ENCODE results near the gene MEGF6.
A peak's percentile ranks its signal among the peaks of the same experiment; 100 is the strongest.

The MEGF6 gene

DNA sequence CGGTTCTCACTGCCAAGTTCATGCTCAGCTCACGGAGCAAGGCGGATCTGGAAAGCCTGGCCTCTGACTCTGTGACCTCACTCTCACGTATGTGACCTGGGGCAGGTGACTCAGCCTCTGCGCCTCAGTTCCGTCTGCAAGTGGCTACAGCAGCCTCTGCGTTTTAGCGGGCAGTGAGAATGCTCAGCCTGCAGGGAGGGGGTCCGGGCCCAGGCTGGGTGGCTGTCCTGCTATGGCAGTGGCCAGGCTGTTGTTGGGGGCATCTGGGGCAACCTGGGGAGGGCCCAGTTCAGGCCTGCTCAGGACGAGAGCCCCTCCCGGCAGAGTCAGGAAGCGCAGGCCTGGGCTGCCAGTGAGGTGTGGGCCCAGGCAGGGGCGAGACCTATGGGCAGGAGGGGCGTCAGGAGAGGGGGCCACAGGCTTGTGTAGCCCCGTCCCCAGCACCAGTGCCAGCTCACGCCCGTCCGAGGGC lies 128.9 kb downstream of the MEGF6 start:
- H3K27me3 ChIP-seq (ENCODE audit: control insufficient read depth in 1 of 2, insufficient read depth in 1 of 2, low read length in 2 of 2): peaks cover 0 to 64% of the 10 kb centered on the region in 2 experiments
- WGBS: 66% methylated on average over 18 of the region's 18 CpGs
- no peak overlapping the region for H2BK5ac ChIP-seq (ENCODE audit: low read depth, low read length, poor library complexity, severe bottlenecking)
- no peak overlapping the region for H2BK15ac ChIP-seq (ENCODE audit: low read depth, poor library complexity, severe bottlenecking)
- no peak overlapping the region for H3K4ac ChIP-seq (ENCODE audit: low read depth in 1 of 2, low read length in 2 of 2)
- H2BK12ac ChIP-seq (ENCODE audit: low read length in 2 of 2): no peak overlapping the region
- DNase-seq: no peak
- no peaks in the 10 kb centered on the region for H3K79me1 ChIP-seq (replicated peaks; ENCODE audit: low read length, poor library complexity, severe bottlenecking)
- H3K4me1 ChIP-seq (ENCODE audit: control insufficient read depth, insufficient read depth, low read depth, low read length): peaks cover 10% of the 10 kb centered on the region
- H3K9me3 ChIP-seq (ENCODE audit: control insufficient read depth, low read length): no peaks in the 10 kb centered on the region
- no peak overlapping the region for H4K8ac ChIP-seq (ENCODE audit: low read length)
- H3K4me2 ChIP-seq (ENCODE audit: low read length, poor library complexity, severe bottlenecking): no peak overlapping the region
- H3K14ac ChIP-seq (ENCODE audit: low read length in 2 of 2): no peak overlapping the region
- no peak overlapping the region for H2AFZ ChIP-seq (ENCODE audit: low read depth, low read length)
- H4K91ac ChIP-seq (ENCODE audit: low read length): no peak overlapping the region
- no peak overlapping the region for H3K27ac ChIP-seq (ENCODE audit: low read length, poor library complexity, severe bottlenecking)
- H3K9ac ChIP-seq (ENCODE audit: low read length): no peak overlapping the region
- H3K18ac ChIP-seq (ENCODE audit: low read depth in 1 of 2, low read length in 2 of 2): no peak overlapping the region
- H3K36me3 ChIP-seq (ENCODE audit: control insufficient read depth in 1 of 2, insufficient read depth in 2 of 2, low read depth in 1 of 2, low read length in 2 of 2): no peaks in the 10 kb centered on the region
- no peak overlapping the region for H2BK120ac ChIP-seq (ENCODE audit: low read depth, low read length)
- H3K4me3 ChIP-seq (ENCODE audit: insufficient read depth in 1 of 2, low read depth in 1 of 2, low read length in 2 of 2): no peak overlapping the region
- H3K23ac ChIP-seq (ENCODE audit: low read length in 2 of 2): no peak overlapping the region
- H2AK5ac ChIP-seq (ENCODE audit: low read length, severe bottlenecking): no peak overlapping the region

DNA sequence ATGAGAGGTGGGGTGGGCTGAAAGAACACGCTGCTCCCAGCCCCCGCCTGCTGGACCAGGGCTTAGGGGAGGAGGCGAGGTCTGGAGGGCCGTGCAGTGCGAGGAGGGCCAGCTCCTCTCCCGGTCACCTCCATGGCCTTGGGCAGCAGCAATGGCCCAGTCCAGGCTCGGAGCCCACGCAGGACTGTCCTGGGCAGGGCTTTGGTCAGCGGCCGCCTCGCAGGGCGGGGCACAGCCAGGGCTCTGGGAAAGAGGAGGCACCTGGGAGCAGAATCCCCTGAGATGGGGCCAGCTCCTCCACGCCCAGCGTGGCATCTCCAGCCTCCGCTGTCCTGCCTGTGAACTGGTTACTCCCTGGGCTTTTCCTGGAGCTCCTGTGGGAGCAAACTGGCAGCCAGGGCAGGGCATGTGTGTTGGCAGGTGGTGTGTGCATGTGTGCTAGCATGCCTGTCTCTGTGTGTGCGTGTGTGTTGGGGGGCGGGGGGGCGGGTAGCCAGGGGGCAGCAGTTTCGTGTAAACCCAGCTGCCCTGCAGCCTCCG lies 129.4 kb downstream of the MEGF6 start:
- H3K18ac ChIP-seq (ENCODE audit: low read depth in 1 of 2, low read length in 2 of 2): no peak overlapping the region
- H3K14ac ChIP-seq (ENCODE audit: low read length in 2 of 2): no peak overlapping the region
- H3K4me1 ChIP-seq (ENCODE audit: control insufficient read depth, insufficient read depth, low read depth, low read length): peaks cover 10% of the 10 kb centered on the region
- peak overlapping the region in 1 of 2 experiments; percentile 26 for H3K4me3 ChIP-seq (ENCODE audit: insufficient read depth in 1 of 2, low read depth in 1 of 2, low read length in 2 of 2)
- no peak overlapping the region for H3K27ac ChIP-seq (ENCODE audit: low read length, poor library complexity, severe bottlenecking)
- peaks cover 0 to 64% of the 10 kb centered on the region in 2 experiments for H3K27me3 ChIP-seq (ENCODE audit: control insufficient read depth in 1 of 2, insufficient read depth in 1 of 2, low read length in 2 of 2)
- no peak overlapping the region for H3K23ac ChIP-seq (ENCODE audit: low read length in 2 of 2)
- H4K91ac ChIP-seq (ENCODE audit: low read length): no peak overlapping the region
- H3K36me3 ChIP-seq (ENCODE audit: control insufficient read depth in 1 of 2, insufficient read depth in 2 of 2, low read depth in 1 of 2, low read length in 2 of 2): no peaks in the 10 kb centered on the region
- H2BK12ac ChIP-seq (ENCODE audit: low read length in 2 of 2): no peak overlapping the region
- H3K4me2 ChIP-seq (ENCODE audit: low read length, poor library complexity, severe bottlenecking): no peak overlapping the region
- H3K79me1 ChIP-seq (replicated peaks; ENCODE audit: low read length, poor library complexity, severe bottlenecking): no peaks in the 10 kb centered on the region
- no peak overlapping the region for H2AK5ac ChIP-seq (ENCODE audit: low read length, severe bottlenecking)
- WGBS: 82% methylated on average over 20 of the region's 20 CpGs
- no peak overlapping the region for H3K9ac ChIP-seq (ENCODE audit: low read length)
- H2AFZ ChIP-seq (ENCODE audit: low read depth, low read length): no peak overlapping the region
- H2BK5ac ChIP-seq (ENCODE audit: low read depth, low read length, poor library complexity, severe bottlenecking): no peak overlapping the region
- H2BK15ac ChIP-seq (ENCODE audit: low read depth, poor library complexity, severe bottlenecking): no peak overlapping the region
- no peak overlapping the region for H4K8ac ChIP-seq (ENCODE audit: low read length)
- H2BK120ac ChIP-seq (ENCODE audit: low read depth, low read length): no peak overlapping the region
- H3K4ac ChIP-seq (ENCODE audit: low read depth in 1 of 2, low read length in 2 of 2): no peak overlapping the region
- H3K9me3 ChIP-seq (ENCODE audit: control insufficient read depth, low read length): no peaks in the 10 kb centered on the region
- no peak for DNase-seq

DNA sequence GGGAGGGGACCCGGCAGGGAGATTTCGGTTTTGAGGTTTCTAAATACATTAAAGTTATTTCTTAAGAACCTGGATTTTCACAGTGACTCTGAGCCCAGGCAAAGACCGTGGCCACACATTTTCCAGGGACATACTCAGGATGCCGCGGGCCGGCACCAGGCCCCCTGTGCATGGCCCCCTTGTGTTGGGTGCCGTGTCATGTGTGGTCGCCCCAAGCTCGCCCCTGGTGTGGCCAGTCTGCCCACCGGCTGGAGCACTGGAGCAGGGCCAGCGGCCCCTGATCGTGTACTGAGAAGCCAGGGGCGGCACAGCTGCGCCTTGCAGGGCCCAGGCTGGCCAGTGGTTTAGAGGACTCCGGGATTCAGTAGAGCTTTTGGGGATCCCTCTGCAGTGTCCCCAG lies 130.3 kb downstream of the MEGF6 start:
- Histone ChIP-seq H3K27ac (ENCODE audit: low read length, poor library complexity, severe bottlenecking) (no peak overlapping the region), H3K9me3 (ENCODE audit: control insufficient read depth, low read length) (no peaks in the 10 kb centered on the region), H3K27me3 (ENCODE audit: control insufficient read depth in 1 of 2, insufficient read depth in 1 of 2, low read length in 2 of 2) (peaks cover 0 to 67% of the 10 kb centered on the region in 2 experiments), H3K23ac (ENCODE audit: low read length in 2 of 2) (no peak overlapping the region), H3K18ac (ENCODE audit: low read depth in 1 of 2, low read length in 2 of 2) (no peak overlapping the region), H3K4ac (ENCODE audit: low read depth in 1 of 2, low read length in 2 of 2) (no peak overlapping the region), H2AK5ac (ENCODE audit: low read length, severe bottlenecking) (no peak overlapping the region), H4K91ac (ENCODE audit: low read length) (no peak overlapping the region), H3K4me3 (ENCODE audit: insufficient read depth in 1 of 2, low read depth in 1 of 2, low read length in 2 of 2) (no peak overlapping the region), H2BK15ac (ENCODE audit: low read depth, poor library complexity, severe bottlenecking) (no peak overlapping the region), H2AFZ (ENCODE audit: low read depth, low read length) (no peak overlapping the region), H3K4me1 (ENCODE audit: control insufficient read depth, insufficient read depth, low read depth, low read length) (peaks cover 10% of the 10 kb centered on the region), H3K79me1 (replicated peaks; ENCODE audit: low read length, poor library complexity, severe bottlenecking) (no peaks in the 10 kb centered on the region), H3K36me3 (ENCODE audit: control insufficient read depth in 1 of 2, insufficient read depth in 2 of 2, low read depth in 1 of 2, low read length in 2 of 2) (no peaks in the 10 kb centered on the region), H2BK5ac (ENCODE audit: low read depth, low read length, poor library complexity, severe bottlenecking) (no peak overlapping the region), H3K14ac (ENCODE audit: low read length in 2 of 2) (no peak overlapping the region), H4K8ac (ENCODE audit: low read length) (no peak overlapping the region), H2BK120ac (ENCODE audit: low read depth, low read length) (no peak overlapping the region), H3K4me2 (ENCODE audit: low read length, poor library complexity, severe bottlenecking) (no peak overlapping the region), H3K9ac (ENCODE audit: low read length) (no peak overlapping the region), H2BK12ac (ENCODE audit: low read length in 2 of 2) (no peak overlapping the region)
- no peak for DNase-seq
- WGBS: 83% methylated on average over 15 of the region's 15 CpGs

DNA sequence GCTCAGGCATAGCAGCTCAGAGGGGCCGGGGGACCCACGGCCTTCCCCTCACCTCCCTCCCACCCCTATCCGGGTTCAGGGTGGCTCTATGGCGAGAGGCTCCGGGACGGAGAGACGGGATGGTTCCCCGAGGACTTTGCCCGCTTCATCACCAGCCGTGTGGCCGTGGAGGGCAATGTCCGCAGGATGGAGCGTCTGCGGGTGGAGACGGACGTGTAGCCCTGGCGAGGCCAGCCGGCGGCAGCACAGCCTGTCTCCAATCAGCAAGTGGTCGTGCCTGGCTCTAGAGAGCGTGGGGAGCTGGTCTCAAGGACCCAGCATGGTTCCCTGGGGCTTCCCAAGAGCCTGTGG lies 131.0 kb downstream of the MEGF6 start:
- no peaks in the 10 kb centered on the region for H3K9me3 ChIP-seq (ENCODE audit: control insufficient read depth, low read length)
- H2BK15ac ChIP-seq (ENCODE audit: low read depth, poor library complexity, severe bottlenecking): no peak overlapping the region
- 89% methylated on average over 21 of the region's 21 CpGs for WGBS
- no peak overlapping the region for H3K9ac ChIP-seq (ENCODE audit: low read length)
- H3K4me3 ChIP-seq (ENCODE audit: insufficient read depth in 1 of 2, low read depth in 1 of 2, low read length in 2 of 2): no peak overlapping the region
- H3K4me1 ChIP-seq (ENCODE audit: control insufficient read depth, insufficient read depth, low read depth, low read length): peaks cover 10% of the 10 kb centered on the region
- no peak overlapping the region for H3K14ac ChIP-seq (ENCODE audit: low read length in 2 of 2)
- no peak overlapping the region for H2BK12ac ChIP-seq (ENCODE audit: low read length in 2 of 2)
- no peak overlapping the region for H2BK5ac ChIP-seq (ENCODE audit: low read depth, low read length, poor library complexity, severe bottlenecking)
- H4K8ac ChIP-seq (ENCODE audit: low read length): no peak overlapping the region
- H3K27ac ChIP-seq (ENCODE audit: low read length, poor library complexity, severe bottlenecking): no peak overlapping the region
- no peaks in the 10 kb centered on the region for H3K79me1 ChIP-seq (replicated peaks; ENCODE audit: low read length, poor library complexity, severe bottlenecking)
- H3K27me3 ChIP-seq (ENCODE audit: control insufficient read depth in 1 of 2, insufficient read depth in 1 of 2, low read length in 2 of 2): peaks cover 0 to 71% of the 10 kb centered on the region in 2 experiments
- no peaks in the 10 kb centered on the region for H3K36me3 ChIP-seq (ENCODE audit: control insufficient read depth in 1 of 2, insufficient read depth in 2 of 2, low read depth in 1 of 2, low read length in 2 of 2)
- H4K91ac ChIP-seq (ENCODE audit: low read length): no peak overlapping the region
- H2BK120ac ChIP-seq (ENCODE audit: low read depth, low read length): no peak overlapping the region
- no peak overlapping the region for H3K4me2 ChIP-seq (ENCODE audit: low read length, poor library complexity, severe bottlenecking)
- H3K18ac ChIP-seq (ENCODE audit: low read depth in 1 of 2, low read length in 2 of 2): no peak overlapping the region
- H2AK5ac ChIP-seq (ENCODE audit: low read length, severe bottlenecking): no peak overlapping the region
- DNase-seq: no peak
- H3K23ac ChIP-seq (ENCODE audit: low read length in 2 of 2): no peak overlapping the region
- H2AFZ ChIP-seq (ENCODE audit: low read depth, low read length): no peak overlapping the region
- no peak overlapping the region for H3K4ac ChIP-seq (ENCODE audit: low read depth in 1 of 2, low read length in 2 of 2)
